Activated CD4-positive, alpha-beta T cell treated with anti-CD3 and anti-CD28 coated beads for 4 hours (primary cell): ENCODE data around the gene NBEA.
"Not testable (repeated sequence)": the region's sequence is repeated elsewhere in the genome, so short reads cannot be mapped to it uniquely, and the experiment has no call there.

Experiments used
- DNase-seq, 2 donors: peaks; one replicate each; pipeline ENCODE4 v3.0.0-alpha.2; 2020

The NBEA gene

GRCh38 chr13:35092251-35092650 is 150.2 kb downstream of the NBEA start:
- no peak for DNase-seq

DNA sequence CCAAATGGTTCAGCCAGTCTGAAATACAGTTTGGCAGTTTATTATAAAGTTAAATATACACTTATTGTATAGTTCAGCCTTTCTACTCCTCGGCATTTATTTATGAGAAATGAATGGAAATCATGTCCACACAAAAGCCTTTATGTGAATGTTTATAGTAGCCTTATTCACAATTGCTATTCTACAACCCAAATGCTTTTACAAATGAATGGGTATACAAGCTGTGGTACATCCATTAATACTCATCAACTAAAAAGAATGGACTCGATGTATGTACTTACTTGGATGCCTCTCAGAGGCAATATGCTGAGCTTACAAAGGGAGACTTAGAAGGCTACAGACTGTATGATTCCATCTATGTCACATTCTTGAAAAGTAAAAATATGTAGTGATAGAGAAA is 150.7 kb downstream of the NBEA start:
- DNase-seq: no peak

GRCh38 chr13:35093356-35093755 is 151.3 kb downstream of the NBEA start:
- DNase-seq: no peak

GRCh38 chr13:35106771-35107170 is 164.7 kb downstream of the NBEA start:
- DNase-seq: not testable (repeated sequence)

GRCh38 chr13:35107535-35107934 is 165.5 kb downstream of the NBEA start:
- DNase-seq: no peak

DNA sequence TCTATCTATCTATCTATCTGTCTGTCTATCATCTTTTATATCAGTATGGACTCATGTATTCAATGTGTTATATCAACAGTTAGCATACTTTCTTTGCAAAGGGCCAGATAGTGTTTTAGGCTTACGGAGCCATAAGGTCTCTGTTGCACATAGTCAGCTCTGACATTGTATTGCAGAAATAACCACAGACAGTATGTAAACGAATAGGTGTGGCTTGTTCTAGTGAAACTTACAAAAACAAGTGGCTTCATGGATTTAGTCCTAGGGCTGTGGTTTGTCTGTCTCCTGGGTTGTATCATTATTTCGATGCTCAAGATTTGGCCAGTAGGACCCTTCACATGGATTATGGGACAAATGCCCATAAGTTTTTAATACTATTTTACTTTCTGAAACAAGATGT is 171.5 kb downstream of the NBEA start:
- DNase-seq: not testable (repeated sequence)

DNA sequence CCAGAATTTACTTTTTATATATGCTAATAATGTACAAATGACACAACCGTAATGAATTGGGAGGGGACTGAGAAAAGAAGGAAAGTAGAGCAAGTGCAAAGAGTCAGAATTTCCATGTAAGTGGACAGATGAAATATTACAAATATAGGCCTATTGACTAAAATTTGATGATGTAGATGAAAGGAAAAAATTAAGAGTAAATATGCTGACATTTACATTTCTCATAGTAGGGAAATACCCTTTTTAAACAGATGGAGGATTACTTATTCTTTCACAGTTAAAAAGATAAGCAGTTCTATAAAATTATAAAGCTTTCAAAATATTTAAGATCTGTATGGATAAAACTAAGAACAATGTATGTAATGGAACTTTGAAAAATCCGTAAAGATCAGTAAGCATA is 185.4 kb downstream of the NBEA start:
- no peak for DNase-seq

DNA sequence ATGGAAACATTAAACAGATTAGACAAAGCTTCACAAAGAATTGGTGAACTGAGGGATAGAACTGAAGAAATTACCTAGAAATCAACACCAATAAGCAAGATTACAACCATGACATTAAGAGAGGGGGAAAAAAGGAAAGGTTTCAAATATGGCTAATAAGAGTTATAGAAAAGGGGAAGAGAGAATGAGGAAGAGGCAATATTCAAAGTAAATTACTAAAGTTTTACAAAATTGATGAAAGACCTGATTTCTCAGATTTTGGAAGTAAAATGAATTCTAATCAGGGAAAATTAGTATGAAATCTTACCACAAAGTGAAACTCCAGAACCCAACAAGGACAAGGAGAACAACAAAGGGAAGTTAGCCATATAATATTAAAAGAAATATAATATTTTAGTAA is 187.4 kb downstream of the NBEA start:
- no peak for DNase-seq

DNA sequence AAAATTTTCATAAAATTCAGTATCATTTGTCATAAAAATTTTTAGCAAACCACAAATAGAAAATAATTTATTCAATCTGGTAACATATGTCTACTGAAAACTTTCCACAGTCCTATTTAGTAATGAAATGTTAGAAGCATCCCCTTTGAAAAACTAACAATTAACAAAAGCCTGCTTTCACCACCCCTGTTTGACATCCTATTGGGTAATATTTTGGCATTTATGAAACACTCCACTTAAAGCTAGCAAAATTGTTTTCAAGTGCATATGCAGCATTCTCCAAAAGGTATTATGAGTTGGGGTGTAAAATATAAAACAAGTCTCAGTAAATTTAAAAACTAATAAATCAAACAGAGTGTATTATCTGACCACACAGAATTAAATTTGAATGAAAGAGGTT is 189.4 kb downstream of the NBEA start:
- DNase-seq: no peak

DNA sequence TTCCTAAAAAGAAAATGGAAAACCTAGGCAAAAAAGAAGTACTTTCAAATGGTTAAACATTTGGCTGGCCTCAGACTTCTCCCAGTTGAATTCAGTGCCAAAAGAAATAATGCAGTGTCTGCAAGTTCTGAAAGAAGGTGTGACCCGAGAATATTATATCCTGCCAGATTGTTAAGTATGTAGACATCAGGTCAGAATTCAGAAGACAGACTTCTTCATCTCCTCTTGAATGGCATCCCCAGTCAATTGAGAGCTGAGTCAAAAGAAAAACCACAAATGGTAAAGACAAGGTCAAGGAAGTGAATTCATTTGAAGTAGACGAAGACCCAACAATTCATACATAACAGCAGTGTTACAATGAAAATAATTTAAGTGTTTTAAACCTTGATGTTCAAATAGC is 194.5 kb downstream of the NBEA start:
- no peak for DNase-seq

GRCh38 chr13:35139591-35139990 is 197.5 kb downstream of the NBEA start:
- DNase-seq: no peak

DNA sequence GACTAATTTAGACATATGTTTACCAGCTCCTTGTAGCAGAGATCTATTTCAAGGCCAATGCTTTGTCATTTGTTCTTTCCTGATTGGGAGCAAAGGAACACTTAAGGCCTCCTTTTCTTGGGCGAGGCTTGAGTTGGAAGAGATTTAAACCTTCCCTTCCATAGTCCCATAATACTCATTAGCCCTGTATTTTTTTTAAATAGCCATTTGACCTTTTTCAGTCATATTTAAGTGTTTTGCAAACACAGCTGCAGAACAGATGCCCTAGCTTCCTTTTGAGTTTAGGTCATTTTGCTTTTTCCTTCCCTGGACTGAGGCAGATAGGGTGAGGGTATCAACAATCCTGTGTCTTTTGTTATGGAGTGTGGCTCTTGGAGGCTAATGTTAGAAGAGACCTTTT is 198.3 kb downstream of the NBEA start:
- DNase-seq: no peak

DNA sequence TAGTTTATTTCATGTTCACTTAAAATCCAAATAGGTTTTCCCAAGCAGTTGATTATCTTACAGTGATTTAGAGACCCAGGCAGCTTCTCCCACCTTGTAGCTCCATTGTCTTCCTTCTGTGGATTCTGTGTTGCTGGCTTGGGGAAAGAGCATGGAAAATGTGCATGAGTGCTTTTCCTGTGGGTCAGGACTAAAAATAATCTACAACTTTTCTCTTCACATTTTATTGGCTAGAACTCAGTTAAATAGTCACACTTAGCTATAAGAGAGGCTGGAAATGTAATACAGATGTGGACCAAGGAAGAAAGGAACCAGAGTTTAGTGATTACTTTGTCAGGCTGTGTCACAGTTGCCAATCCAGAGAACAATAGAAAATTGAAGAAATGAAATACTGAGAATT is 198.8 kb downstream of the NBEA start:
- DNase-seq: no peak

- no peak for DNase-seq
Measured at GRCh38 chr13:35143123-35143522, 201.1 kb downstream of the NBEA start.

GRCh38 chr13:35144166-35144890 is 202.3 kb downstream of the NBEA start:
- DNase-seq: no peak

DNA sequence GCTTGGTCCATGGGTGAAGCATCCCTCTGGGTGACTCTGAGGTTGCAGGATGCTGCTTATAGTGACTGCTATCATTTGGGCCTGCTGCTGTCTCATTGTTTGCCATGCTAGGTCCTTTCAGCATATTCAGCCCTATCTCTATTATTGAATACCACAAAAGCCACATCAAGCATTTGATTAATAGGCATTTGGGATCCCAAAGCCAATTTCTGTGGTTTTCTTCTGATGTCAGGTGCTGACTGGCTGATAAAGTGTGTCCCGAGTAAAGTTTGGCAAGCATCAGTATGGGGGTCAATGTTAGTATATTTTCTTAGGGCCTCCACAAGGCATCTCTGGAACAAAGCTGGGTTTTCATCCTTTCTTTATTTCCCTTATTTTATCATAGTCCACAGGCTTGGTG is 204.6 kb downstream of the NBEA start:
- no peak for DNase-seq

DNA sequence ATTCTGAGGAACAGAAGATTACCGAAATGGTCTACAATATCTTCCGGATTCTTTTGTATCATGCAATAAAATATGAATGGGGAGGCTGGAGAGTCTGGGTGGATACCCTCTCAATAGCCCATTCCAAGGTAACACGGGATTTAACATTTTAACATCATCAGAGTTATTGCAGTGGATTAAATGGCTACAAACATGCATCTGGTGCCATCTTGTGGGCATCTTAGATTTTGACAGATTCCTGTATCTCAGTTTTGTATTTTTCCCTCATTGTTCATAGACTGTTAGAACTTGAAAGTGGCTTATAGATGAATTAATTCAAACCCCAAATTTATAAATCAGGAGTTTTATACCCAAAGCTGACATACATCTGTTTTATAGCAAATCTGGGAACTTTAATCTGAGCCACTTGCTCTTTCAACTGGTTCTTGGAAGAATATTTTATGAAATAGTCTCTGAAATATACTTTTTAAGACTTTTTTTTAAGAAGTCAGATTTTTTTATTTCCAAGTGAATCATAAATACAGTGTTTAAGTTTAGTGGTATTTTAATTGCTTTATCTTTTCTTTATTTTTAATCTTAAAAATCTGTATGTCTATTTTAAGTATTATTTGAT is 215.2 kb downstream of the NBEA start:
- peak in 1 of 2 donors; percentile 5 for DNase-seq

DNA sequence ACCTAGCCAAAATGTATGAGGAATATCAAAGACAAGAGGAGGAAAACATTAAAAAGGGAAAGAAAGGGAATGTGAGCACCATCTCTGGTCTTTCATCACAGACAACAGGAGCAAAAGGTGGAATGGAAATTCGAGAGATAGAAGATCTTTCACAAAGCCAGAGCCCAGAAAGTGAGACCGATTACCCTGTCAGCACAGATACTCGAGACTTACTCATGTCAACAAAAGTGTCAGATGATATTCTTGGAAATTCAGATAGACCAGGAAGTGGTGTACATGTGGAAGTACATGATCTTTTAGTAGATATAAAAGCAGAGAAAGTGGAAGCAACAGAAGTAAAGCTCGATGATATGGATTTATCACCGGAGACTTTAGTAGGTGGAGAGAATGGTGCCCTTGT is 217.0 kb downstream of the NBEA start:
- DNase-seq: no peak

DNA sequence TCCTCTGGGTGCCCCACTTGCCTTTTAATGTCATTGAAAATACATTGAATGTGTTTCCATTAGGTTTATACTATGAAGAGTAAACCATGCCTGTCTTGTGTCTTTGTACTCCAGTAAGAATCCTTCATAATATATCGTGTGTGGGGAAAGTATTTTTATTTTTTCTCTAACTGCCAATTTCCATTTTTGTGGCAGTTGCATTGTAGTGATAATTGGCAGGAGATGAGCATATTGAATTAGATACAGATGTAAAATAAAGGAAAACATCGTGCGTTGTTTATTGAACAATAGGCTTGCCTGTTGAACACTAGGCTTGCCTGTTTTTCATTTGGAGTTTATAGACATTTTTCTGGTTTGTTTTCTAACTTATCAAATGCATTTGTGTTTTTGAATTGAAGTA is 218.8 kb downstream of the NBEA start:
- DNase-seq: no peak

DNA sequence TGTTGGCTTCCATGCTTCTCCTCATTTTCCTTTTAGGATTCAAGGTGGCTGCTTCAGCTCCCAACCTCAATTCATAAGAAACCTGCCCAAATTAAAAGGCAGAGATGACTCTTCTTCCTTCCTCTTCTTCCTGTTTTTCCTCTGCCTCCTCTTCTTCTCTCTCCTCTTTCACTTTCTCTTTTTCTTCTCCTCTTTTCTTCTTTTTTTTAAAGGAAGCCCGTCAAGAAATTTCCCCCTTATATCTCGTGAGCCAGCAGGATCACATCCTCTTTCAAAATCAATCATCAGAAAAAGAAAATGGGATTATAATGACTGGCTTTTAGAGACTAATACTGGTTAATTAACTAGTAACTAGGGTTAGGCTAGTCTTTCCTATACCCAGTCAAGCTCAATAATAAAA is 220.3 kb downstream of the NBEA start:
- DNase-seq: no peak

- DNase-seq: no peak
Measured at GRCh38 chr13:35163674-35164073, 221.6 kb downstream of the NBEA start.

DNA sequence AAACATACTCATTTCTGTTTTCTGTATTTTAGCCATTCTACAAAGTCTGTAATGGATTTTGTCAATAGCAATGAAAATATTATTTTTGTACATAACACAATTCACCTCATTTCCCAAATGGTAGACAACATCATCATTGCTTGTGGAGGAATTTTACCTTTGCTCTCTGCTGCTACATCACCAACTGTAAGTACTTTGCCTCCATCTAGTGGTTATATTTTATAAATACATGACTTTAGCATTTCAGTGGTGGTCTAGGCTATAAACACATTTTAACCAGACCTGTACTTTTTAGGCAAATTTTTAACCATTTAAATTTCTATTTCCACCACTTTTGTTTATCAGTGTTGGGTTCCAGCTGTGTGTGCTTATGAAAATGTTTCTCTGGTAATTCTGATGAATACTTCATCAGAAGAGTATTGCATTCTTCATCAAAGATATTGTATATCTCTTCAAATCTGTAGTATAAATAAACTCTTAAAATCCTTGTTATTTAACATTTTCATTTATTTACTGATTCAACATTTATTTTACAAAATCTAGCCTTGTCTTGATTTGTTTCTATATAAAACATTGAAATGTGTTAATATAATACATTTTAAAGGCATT is 222.4 kb downstream of the NBEA start:
- DNase-seq: no peak

- no peak for DNase-seq
Measured at GRCh38 chr13:35165205-35165604, 223.1 kb downstream of the NBEA start.

- no peak for DNase-seq
Measured at GRCh38 chr13:35179494-35179893, 237.4 kb downstream of the NBEA start.
